GM04504 (cell line): Measurements from ENCODE around the gene SHISAL1.

ENCODE experiments used
- DNase-seq: peaks from one replicate; pipeline ENCODE4 v3.0.0-alpha.2; 2012; ENCODE audit warnings: low read depth

SHISAL1 gene

DNA sequence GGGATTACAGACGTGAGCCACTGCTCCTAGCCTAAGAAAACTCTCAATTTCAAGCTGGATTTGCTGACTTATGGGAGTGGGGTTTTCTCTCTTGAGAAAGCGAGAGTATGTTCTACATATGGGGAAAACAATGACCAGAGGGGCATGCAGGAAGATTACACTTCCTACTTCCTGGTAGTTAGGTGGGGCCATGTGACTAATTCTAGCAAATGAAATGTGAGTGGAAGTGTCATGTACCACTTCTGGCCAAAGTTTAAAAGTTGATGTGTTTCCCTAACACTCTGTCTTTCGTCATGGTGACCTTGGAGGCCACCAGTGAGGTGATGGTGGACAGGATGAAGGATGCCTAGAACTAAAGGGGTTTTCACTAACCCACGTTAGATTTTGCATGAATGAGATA lies 81.5 kb downstream of the SHISAL1 start:
- no peak for DNase-seq

DNA sequence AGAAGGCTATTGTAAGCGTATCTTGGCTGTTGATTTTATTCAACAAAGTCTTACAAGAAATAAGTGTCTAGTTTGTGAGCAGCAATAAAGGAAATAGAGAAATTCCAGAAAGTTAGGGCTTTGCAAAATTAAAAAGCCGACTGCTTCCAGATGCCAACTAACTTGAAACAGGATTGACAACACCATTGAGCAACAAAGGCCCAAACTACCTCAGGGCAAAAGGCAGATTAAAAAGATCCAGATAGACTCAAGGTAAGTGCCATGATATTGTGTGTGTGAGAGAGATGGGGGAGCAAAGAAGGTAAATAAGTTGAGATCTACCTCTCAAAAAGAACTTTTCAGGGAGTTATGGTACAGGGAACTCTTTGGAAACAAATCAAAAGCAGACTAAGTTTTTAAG lies 82.9 kb downstream of the SHISAL1 start:
- no peak for DNase-seq

DNA sequence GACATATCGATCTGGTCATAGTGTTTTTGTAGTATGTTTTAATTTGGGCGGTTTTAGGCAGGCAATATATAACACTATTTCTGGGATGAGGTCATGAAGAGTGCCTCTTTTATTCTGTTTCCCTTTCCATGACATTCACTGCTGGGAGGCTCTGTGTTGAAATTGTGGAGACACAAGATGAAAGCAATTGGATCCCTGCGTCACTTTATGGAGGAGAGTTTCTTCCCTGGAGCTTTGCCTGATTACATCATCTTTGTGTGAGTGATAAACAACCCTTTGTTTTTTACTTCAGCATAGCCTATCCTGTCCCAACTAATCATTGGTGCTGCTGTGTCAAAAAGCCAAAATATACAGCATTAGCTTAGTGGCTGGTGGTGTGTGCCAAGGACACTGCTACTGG lies 83.4 kb downstream of the SHISAL1 start:
- DNase-seq = no peak

DNA sequence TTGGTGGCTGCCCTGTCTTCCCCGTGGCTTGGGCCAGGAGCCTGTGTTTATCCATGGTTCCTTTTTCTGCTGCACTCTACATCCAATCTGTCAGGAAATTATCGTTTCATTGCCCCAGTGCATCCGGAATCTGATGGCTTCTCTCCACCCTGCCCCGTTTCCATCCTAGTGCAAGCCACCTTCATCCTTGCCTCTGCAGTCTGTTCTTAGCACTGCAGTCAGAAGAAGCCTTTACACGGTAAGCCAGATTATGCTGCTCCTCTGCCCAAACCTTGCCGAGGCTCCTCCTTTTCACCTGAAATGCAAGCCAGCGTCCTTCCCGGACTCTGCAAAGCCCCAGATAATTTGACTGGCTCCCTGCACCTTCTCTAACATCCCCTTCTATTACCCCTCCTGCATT lies 86.9 kb downstream of the SHISAL1 start:
- DNase-seq = no peak

GRCh38 chr22:44225091-44225689 lies 87.6 kb downstream of the SHISAL1 start:
- no peak for DNase-seq

DNA sequence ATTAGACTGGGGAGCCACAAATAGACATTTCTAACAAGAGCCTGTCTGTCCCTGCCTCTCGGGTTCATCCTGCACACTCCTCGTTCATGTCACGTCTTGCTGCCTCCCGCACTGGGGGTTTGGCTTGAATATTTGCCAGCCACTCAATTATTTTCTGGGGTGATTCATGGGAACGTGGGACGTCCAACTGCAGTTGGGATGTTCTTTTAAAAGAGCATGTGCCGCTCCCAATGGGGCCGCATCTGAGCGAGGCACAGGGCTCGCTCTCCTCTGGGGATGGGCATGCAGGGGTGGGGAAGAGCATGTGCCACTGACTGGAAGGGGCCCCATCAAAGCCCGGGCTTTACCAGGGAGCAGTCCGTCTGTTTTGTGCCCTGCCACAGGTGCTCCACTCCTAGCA lies 88.6 kb downstream of the SHISAL1 start:
- DNase-seq = no peak

- no peak for DNase-seq
These were observed 90.9 kb downstream of the SHISAL1 start for GRCh38 chr22:44221710-44222475.

- no peak for DNase-seq
These were observed 91.7 kb downstream of the SHISAL1 start for GRCh38 chr22:44220727-44221680.

GRCh38 chr22:44219101-44219870 lies 93.5 kb downstream of the SHISAL1 start:
- no peak for DNase-seq

- DNase-seq = no peak
These were observed 94.7 kb downstream of the SHISAL1 start for GRCh38 chr22:44218071-44218470.

DNA sequence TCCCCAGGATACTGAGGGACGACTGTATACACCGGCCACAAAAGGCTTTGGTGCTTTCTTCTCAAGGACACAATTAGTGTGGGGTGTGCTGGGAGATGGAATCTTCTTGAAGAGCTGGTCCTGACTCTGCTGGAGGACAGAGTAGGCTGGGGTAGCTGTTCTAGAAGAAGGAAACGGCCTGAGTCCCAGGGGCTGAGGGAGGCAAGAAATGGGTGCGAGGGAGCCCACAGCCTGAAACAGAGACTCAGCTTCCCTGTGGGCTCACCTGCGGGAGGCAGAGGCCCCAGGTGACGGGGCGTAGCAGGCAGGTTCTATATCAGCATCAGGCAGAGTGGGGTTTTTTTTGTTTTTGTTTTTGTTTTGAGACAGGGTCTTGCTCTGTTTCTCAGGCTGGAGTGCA lies 95.4 kb downstream of the SHISAL1 start:
- DNase-seq = no peak

- no peak for DNase-seq
These were observed 97.5 kb downstream of the SHISAL1 start for GRCh38 chr22:44215287-44215686.

GRCh38 chr22:44214764-44215163 lies 98.0 kb downstream of the SHISAL1 start:
- no peak for DNase-seq

DNA sequence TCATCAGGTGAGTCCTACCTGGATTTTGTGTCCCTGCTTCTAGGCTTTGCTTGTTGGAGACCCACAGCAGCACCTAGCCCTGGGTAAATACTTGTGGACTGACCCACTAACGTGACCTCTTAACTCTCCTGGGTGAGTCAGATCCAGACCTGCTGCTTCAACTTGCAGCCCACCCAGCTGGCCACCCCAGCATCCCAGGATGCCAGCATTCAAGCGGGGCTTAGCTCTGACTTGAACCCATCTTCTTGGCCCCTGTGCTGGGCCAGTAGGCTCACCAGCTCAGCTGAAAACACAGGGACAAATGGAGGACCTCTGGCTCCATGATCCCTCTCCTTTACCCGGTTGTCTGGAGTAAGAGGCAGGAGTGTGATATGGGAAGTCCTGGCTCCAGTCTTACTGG lies 98.6 kb downstream of the SHISAL1 start:
- DNase-seq = no peak

DNA sequence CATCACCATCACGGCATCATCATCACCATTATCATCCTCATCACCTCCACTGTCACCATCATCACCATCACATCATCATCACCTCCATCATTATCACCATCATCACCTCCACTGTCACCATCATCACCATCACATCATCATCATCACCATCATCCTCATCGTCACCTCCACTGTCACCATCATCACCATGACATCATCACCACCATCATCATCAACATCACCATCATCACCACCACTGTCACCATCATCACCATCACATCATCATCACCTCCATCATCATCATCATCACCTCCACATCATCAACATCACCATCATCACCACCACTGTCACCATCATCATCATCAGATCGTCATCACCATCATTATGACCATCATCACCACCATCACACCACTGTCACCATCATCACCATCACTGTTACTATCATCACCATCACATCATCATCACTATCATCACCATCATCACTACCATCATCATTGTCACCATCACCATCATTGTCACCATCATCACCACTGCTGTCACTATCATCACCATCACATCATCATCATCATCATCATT lies 99.2 kb downstream of the SHISAL1 start:
- no peak for DNase-seq

GRCh38 chr22:44212936-44213335 lies 99.8 kb downstream of the SHISAL1 start:
- no peak for DNase-seq

DNA sequence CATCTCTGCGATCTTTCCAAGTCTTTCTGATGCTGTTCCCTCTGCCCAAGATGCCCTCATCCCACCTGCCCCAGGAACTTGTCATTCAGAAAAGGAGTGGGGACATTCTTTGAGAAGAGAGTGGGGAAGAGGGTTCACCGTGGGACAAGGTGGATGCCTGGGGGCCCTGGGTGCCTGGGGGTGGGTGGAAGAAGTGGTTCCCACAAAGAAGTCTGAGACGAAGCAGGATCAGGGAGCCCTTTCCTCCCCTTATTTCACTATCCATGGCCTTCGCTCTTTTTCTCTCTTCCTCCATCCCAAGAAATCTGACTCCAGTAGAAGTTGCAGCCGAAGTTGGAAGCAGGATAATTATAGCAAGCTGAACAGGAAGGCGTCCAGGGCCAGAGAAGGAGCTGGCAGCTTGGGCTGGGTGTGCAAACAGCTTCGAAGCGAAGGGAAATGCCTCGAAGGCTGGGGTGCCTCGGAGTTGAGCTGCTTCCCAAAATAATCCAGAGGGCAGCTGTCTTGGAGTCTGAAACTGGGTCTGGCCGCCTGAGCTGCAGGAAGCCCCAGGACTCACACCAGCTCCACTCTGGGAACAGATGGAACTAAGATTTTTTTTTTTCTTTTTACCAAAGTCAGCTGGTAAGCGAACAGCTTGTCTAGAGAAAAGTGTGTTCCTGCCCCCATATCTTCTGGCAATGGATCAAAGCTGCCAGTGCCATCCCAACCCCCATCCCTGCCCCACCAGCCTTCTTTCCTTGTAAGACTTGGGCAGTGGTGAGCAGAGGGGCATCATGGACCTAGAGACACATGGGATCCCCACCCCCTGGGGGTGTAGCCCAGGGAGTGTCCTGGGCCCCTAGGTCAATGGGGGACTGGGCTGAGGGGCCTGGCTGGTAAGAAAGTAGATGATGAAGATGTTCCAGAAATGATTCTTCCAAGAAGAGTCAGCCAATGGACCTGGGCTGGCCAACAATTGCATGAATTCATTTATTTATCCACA lies 100.5 kb downstream of the SHISAL1 start:
- DNase-seq = peak; percentile 26

DNA sequence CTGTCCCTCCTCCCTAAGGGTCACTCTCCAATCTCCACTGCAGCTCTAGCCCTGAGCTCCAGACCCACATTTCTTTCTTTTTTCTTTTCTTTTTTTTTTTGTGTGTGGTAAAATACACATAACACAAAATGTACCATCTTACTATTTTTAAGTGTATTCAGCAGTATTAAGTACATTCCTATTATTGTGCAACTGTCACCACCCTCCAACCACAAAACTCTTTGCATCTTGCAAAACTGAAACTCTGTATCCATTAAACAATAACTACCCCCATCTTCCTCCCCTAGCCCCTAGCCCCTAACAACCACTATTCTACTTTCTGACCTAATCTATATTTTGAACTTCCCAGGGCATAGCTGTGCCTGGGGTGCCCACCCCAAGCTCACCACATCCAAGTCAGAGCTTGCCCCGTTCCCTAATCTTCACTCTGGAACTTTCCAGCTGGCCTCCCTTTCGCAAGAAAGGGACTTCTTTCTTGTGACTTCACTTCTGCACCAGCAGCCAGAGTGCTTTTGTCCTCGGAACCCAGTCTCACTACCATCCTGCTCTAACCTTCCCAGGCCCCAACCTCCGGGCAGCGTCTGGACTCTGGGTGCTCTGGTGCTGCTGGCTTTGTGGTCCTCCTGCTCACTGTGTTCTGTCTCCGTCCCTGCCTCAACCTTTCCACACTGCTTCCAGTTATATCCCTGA lies 101.3 kb downstream of the SHISAL1 start:
- no peak for DNase-seq

DNA sequence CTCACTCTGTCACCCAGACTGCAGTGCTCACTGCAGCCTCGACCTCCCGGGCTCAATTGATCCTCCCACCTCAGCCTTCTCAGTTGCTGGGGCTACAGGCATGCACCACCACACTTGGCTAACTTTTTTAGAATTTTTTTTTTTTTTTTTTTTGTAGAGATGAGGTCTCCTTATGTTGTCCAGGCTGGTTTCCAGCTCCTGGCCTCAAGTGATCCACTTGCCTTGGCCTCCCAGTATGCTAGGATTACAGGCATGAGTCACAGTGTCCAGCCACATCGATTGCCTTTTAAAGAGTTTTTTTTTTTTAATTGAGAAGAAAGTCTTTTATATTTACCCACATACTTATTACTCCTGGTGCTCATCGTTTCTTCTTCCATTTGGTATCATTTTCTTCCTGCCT lies 102.0 kb downstream of the SHISAL1 start:
- peak; percentile 48 for DNase-seq

DNA sequence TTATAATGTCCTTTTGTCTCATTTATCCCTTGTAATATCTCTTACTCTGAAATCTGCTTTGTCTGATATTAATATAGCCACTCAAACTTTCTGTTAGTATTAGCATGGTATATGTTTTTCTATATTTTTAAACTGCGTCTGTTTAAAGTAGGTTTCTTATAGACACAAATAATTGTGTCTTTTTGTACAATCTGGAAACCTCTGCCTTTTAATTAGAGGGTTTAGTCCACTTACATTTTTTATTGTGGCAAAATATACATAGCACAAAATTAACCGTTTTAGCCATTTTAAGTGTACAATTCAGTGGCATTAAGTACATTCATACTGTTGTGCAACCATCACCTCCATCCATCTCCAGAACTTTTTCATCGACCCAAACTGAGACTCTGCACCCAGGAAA lies 103.4 kb downstream of the SHISAL1 start:
- DNase-seq = no peak
